Stimulated activated CD8-positive, alpha-beta memory T cell treated with anti-CD3 and anti-CD28 coated beads, Interleukin-7, amount 100 ng/mL, for 1 hour (primary cell): Measurements from ENCODE around the gene RYR1.
"Not testable (repeated sequence)": the region's sequence is repeated elsewhere in the genome, so short reads cannot be mapped to it uniquely, and the experiment has no call there.

Experiments used
- DNase-seq, 2 donors: peaks; one replicate each; pipeline ENCODE4 v3.0.0-alpha.2; 2020; ENCODE audit warnings: low read depth in 2 of 2

RYR1 gene

DNA sequence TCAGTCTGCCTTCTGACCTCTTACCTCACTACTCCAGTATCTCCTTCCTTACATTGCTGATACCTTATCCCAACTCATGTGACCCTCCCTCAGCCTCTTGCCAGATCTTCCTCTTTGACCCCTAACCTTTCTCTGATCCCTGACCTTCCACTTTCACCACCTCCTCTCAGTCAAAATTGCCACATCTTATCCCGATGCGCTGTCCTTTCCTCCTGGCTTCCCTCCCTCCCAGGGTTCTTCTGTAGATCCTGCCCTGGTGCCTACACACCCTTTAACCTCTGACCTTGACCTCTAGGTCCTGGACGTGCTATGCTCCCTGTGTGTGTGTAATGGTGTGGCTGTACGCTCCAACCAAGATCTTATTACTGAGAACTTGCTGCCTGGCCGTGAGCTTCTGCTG, 23.7 kb downstream of the RYR1 start:
- DNase-seq: no peak

DNA sequence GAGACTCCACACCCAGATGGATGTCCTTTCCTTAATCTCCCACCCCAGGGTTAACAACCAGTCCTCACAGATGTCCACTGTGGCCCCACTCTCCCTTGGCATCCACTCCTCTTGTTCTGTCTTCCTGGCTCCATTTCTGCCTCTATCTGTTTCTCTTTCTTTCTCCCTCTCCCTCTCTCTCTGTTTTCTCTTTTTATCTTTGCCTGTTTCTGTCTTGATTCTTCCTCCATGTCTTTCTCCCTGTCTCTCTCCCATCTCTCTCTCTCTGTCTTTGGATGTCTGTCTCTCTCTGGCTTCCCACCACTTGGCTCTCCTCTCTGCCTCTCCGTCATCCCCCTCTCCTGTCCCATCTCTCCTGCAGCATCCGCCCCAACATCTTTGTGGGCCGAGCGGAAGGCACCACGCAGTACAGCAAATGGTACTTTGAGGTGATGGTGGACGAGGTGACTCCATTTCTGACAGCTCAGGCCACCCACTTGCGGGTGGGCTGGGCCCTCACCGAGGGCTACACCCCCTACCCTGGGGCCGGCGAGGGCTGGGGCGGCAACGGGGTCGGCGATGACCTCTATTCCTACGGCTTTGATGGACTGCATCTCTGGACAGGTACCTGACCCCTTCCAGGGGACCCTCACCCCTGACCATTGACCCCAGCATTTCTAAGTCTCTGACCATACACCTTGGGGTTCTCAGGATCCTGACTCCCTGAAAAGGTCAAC, 24.4 kb downstream of the RYR1 start:
- DNase-seq: no peak

DNA sequence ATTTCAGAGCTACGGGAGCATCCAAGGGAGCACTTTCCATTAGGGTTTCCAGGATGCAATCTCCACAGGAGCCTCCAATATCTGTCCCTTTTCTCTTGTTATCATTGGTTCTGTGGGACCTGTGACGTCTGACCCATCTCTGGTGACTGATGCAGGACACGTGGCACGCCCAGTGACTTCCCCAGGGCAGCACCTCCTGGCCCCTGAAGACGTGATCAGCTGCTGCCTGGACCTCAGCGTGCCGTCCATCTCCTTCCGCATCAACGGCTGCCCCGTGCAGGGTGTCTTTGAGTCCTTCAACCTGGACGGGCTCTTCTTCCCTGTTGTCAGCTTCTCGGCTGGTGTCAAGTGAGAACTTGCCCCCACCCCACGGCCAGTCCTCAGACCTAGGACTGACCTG, 25.5 kb downstream of the RYR1 start:
- DNase-seq: no peak

DNA sequence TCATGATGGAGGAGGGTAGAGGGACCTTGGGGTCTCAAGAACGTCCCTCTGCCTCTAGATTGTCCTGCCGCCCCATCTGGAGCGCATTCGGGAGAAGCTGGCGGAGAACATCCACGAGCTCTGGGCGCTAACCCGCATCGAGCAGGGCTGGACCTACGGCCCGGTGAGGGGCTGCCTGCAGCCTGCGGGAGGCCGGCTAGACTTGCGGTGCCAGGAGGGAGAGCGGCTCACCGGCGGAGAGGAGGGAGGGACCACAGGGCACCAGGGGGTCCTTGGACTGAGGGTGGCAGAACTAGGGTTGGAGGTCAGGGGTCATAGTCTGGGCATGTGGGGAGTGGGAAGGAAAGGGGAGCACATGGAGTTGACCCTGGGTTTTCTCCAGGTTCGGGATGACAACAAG, 29.9 kb downstream of the RYR1 start:
- no peak for DNase-seq

DNA sequence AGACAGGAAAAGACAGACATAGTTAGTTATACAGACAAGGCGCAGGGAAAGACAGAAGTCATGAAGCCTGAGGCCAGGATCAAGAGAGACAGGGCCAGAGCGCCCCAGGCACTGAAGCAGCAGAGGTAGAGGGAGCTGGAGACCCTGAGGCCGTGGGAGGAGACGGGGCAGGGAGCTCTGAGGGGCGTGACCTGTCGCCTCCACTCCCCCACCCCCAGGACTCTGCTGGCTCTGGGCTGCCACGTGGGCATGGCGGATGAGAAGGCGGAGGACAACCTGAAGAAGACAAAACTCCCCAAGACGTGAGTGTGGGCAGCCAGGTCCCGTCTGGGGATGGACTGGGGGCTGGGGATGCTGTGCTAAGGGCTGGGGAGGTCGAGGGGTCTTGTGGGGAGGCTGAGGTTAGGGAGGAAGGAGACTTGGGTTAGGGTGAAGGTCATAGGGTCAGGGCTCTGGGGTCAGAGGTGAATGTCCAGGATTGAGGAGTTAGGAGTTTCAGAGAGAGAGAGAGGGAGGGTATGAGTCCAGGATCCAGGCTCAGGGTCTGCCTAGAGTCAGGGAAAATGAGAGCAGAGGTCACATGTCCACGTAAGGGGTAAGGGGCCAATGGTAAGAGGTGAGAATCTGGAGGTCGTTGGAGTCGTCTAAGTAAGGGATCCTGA, 31.1 kb downstream of the RYR1 start:
- DNase-seq: no peak

DNA sequence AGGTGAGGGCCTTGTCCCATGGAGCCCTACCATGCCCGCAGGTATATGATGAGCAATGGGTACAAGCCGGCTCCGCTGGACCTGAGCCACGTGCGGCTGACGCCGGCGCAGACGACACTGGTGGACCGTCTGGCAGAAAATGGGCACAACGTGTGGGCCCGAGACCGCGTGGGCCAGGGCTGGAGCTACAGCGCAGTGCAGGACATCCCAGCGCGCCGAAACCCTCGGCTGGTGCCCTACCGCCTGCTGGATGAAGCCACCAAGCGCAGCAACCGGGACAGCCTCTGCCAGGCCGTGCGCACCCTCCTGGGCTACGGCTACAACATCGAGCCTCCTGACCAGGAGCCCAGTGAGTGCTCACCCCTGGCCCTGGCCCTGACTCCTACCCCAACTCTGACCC, 32.6 kb downstream of the RYR1 start:
- DNase-seq: no peak

DNA sequence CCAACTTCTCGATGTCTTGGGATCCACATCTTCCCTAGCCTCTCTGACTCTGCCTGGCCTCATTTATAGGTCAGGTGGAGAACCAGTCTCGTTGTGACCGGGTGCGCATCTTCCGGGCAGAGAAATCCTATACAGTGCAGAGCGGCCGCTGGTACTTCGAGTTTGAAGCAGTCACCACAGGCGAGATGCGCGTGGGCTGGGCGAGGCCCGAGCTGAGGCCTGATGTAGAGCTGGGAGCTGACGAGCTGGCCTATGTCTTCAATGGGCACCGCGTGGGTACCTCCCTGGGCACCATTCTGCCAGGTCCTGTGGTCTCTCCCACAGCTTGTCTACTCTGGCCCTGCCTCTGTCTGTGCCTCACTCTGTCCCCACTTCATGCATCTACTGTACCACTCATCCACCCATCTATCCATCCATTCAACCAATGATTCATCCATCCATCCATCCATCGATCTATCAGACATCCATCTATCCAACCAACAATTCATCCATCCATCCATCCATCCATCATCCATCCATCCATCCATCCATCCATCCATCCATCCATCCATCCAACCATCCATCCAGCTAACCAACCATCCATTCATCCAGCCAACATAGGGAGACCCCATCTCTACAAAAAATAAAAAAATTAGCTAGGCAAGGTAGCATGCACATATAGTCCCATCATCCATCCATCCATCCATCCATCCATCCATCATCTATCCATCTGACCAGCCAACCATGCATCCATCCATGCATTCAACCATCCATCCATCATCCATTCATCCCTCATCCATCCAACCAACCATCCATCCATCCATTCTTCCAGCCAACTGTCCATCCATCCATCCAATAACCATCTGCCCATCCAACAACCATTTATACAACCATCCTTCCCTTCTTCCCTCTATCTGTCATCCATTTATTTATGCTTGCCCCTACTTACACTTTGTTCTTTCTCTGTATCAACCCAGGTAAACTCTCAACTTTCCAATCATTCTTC, 34.3 kb downstream of the RYR1 start:
- DNase-seq: no peak

DNA sequence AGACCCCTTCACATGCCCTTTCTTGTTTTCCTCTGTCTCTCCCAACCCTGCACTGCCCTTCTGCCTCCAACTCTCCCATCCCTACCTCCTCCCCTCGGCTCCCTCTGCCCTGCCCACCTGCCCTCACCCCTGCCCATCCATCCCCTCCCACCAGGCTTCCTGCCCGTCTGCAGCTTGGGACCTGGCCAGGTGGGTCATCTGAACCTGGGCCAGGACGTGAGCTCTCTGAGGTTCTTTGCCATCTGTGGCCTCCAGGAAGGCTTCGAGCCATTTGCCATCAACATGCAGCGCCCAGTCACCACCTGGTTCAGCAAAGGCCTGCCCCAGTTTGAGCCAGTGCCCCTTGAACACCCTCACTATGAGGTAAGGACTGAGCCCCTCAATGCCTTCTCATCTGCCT, 35.7 kb downstream of the RYR1 start:
- no peak for DNase-seq

DNA sequence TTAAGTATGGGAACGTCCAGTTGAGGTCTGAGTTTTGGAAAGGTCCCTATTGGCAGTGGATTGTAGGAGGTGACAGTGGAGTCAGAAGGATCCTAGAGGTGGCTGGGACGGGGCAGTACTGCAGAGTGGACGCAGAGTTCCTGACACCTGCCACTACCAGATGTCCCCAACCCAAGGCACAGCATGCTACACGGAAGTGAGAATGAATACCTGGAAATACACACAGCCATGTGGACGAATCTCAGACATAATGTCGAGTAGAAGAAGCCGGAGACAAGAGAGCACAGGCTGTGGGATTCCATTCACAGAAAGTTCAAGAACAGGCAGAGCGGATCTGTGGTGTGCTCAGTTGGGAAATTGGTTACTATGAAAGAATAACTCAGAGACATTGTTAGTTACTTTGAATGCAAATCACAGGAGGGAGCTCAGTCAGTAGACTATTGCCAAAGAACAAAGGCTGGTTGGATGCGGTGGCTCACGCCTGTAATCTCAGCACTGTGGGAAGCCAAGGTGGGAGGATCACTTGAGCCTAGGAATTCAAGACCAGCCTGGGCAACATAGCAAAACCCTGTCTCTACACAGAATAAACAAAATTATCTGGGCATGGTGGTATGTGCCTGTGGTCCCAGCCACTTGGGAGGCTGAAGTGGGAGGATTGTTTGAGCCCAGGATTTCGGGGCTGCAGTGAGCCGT, 37.4 kb downstream of the RYR1 start:
- DNase-seq: no peak

DNA sequence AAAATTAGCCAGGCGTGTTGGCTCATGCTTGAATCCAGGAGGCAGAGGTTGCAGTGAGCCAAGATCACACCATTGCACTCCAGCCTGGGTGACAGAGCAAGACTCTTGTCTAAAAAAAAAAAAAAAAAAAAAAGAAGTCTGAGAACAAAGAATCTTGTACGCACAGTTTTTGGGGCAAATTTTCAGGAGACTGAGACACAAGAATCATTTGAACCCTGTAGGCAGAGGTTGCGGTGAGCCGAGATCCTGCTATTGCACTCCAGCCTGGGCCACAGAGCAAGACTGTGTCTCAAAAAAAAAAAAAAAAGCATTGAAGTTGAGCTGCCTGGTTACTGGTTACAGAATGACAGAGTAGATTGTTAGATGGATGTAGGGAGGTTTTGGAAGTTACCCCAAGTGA, 39.2 kb downstream of the RYR1 start:
- not testable (repeated sequence) for DNase-seq

DNA sequence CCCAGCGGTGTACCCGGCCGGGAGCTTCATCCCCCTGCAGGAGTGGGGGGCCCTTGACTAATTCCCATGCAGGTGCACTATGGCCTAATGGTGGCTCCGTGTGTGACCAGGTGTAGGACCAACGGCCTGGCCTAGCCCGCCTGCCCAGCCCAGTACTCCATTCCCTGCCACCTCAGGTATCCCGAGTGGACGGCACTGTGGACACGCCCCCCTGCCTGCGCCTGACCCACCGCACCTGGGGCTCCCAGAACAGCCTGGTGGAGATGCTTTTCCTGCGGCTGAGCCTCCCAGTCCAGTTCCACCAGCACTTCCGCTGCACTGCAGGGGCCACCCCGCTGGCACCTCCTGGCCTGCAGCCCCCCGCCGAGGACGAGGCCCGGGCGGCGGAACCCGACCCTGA, 39.7 kb downstream of the RYR1 start:
- no peak for DNase-seq

DNA sequence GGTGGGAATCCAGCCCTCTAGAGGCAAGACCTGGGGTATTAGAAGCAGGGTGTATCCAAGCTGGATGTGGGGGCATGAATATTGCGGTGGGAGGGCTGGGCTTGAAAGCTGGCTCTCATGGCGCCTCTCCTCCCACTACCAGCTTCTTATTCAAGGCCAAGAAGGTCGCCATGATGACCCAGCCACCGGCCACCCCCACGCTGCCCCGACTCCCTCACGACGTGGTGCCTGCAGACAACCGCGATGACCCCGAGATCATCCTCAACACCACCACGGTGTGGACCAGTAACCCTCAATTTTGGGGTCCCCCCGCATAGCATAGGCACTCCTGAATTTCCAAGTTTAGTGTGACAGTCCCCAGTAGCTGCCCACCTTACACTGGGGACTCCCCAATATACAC, 41.7 kb downstream of the RYR1 start:
- DNase-seq: no peak

DNA sequence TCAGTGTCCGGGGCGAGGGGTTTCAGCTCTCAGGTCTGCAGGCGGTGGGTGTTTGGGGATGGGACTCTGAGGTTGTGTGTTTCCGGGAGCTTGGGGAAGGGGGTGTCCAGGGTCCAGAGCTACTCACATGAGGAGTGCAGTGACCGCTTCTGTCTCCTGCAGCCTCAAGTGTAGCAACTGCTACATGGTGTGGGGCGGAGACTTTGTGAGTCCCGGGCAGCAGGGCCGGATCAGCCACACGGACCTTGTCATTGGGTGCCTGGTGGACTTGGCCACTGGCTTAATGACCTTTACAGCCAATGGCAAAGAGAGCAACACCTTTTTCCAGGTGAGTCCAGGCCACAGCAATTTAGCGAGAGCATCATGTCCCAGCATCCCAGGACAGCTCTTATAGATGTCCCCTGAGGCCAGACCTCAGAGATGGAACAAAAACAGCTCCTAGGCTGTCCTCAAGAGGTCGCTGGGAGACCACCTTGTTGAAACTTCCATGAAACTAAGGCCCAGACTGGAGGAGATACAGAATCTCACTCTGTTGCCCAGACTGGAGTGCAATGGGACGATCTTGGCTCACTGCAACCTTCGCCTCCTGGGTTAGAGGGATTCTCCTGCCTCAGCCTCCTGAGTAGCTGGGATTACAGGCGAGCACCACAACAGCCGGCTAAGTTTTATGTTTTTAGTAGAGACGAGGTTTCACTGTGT, 44.9 kb downstream of the RYR1 start:
- DNase-seq: no peak

DNA sequence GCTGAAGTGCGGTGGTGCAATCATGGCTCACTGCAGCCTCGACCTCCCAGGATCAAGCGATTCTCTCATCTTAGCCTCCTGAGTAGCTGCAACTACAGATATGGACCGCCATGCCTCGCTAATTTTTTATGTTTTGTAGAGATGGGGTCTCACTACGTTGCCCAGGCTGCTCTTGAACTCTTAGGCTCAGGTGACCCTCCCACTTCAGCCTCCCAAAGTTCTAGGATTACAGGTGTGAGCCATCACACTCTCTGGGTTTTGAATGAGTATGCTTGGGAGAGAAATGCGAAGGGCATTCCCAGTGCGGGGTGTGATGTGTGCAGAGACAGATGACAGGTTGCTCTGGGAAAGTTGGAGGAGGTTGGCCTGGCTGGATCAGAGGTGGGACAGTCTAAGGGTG, 49.0 kb downstream of the RYR1 start:
- DNase-seq: no peak

DNA sequence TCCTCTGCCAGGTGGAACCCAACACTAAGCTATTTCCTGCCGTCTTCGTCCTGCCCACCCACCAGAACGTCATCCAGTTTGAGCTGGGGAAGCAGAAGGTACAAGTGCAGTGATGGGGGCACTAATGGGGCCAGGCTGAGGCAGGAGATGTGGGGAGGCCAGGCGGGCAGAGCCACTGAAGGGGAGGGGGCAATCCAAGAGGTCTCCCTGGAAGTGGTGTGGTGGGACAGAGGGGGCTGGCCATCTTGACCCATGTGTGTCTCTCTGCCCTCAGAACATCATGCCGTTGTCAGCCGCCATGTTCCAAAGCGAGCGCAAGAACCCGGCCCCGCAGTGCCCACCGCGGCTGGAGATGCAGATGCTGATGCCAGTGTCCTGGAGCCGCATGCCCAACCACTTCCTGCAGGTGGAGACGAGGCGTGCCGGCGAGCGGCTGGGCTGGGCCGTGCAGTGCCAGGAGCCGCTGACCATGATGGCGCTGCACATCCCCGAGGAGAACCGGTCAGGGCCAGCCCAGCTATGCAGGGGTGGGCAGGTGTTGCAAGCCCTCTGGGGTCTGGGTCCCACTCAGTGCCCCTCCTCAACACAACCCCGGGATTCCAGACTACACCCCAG, 49.6 kb downstream of the RYR1 start:
- no peak for DNase-seq

DNA sequence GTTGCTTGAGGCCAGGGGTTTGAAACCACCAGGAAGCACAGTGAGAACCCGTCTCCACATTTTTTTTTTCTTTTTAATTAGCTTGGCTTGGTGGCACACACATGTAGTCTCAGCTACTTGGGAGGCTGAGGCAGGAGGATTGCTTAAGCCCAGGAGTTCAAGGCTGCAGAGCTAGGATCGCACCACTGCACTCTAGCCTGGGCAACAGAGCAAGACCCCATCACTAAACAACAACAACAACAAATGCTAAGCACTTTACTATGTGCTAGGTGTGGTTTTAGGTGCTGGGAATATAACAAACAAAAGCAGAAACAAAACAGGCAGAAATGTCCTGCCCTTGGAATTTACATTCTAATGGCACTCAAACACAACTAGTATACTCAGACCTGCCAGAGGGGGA, 51.3 kb downstream of the RYR1 start:
- no peak for DNase-seq

DNA sequence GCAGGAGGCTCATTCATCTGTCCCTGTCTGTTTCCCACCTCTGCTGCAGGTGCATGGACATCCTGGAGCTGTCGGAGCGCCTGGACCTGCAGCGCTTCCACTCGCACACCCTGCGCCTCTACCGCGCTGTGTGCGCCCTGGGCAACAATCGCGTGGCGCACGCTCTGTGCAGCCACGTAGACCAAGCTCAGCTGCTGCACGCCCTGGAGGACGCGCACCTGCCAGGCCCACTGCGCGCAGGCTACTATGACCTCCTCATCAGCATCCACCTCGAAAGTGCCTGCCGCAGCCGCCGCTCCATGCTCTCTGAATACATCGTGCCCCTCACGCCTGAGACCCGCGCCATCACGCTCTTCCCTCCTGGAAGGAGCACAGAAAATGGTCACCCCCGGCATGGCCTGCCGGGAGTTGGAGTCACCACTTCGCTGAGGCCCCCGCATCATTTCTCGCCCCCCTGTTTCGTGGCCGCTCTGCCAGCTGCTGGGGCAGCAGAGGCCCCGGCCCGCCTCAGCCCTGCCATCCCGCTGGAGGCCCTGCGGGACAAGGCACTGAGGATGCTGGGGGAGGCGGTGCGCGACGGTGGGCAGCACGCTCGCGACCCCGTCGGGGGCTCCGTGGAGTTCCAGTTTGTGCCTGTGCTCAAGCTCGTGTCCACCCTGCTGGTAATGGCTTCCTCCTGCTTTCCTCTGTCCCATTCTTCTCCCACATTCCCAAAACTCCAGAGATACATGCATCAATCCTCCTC, 52.2 kb downstream of the RYR1 start:
- no peak for DNase-seq

DNA sequence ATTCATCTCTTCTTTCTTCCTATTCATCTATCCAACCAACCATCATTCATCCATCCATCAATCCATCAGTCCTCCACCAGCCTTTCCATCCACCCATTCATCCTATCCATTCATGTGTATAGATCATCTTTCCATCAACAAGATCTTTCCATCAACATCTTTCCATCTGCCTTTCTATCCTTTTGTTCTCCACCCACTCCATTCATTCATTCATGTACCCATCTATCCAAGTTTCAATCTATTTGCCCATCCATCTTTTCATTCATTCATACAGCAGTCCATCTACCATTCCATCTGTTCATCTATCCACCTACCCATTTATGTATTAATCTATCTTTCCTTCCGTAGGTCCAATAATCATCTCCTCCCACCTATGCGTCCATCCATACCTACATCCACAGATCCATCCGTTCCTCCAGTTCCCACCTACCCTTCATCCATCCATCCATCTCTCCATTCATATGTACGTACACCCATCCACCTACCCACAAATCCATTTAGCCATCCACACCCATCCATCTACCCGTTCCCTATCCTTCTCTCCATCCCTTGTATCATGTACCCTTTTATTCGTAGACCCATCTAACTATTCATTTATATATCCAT, 53.3 kb downstream of the RYR1 start:
- no peak for DNase-seq

DNA sequence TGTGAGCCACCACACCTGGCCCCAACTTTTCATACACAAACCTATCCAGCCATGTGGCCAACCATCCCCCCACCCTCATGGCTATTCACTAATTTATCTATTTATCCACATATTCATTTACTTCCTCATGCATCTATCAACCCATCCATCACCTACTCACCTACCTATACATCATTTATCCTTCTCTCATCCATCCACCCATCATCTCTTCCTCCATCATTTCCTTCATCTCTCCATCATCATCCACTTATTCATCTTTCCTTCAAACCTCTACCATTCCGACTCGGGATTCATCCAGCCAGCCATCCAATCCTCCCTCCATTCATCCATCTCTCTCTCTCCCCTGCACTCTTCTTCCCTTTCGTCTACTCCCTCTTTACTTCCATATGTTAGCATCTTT, 54.6 kb downstream of the RYR1 start:
- no peak for DNase-seq
